K562 (cell line): ENCODE measurements around the gene OR51B2. TPM values are rescaled to one million over a fixed set of nuclear protein-coding genes. Genes with fewer than 3 reads are reported as not detected.

Experiments used
- ATAC-seq: fragments of 200-7000 bp; cut with Tn5 transposase; 3 replicates; pipeline ENCODE4 v1.9.1; 2020; ENCODE audit warnings: moderate library complexity
- BruUV-seq: library from RNA; stranded (reverse); fragments of 400-500 nt; replicated peaks from 2 replicates; lab custom pipeline; 2021; lab: Mats Ljungman, UMichigan
- CTCF ChIA-PET: fragments of 300-600 bp; formaldehyde crosslinking; extraction: SDS; loops from one replicate; lab custom pipeline; 2021; ENCODE audit warnings: low intra/inter-chr PET ratio; lab: Yijun Ruan, JAX
- POLR2A ChIA-PET: fragments of 300-600, 350-650 bp; sonication (Branson Sonifier 250); formaldehyde crosslinking; extraction: SDS; loops from one replicate; lab custom pipeline; 2021; ENCODE audit warnings: antibody characterized with exemption, inconsistent platforms; lab: Yijun Ruan, JAX
- DNase-seq, 4 experiments: peaks; one replicate each; pipeline versions ENCODE4 v3.0.0 to v3.0.0-alpha.2; 2011 to 2018; ENCODE audit warnings: low spot score in 3 of 4, mixed read lengths in 3 of 4; ENCODE audit errors: extremely low read depth in 1 of 4
- FAIRE-seq: peaks from 2 replicates; lab custom pipeline; 2011; peaks lifted over from hg19 to GRCh38; lab: Jason Lieb, UNC
- H2AFZ ChIP-seq: 2 replicates; pipeline ENCODE4 v1.6.0; 2011; ENCODE audit warnings: low read depth, low read length, control low read depth, inconsistent platforms
- H3K27ac ChIP-seq: fragments of 200-600 bp; 3 replicates; pipeline ENCODE4 v1.8.0; 2011; ENCODE audit warnings: low read depth, mild to moderate bottlenecking, control low read depth, inconsistent platforms, low read length, moderate library complexity, mixed read lengths; ENCODE audit errors: extremely low read depth
- H3K27me3 ChIP-seq, 2 experiments: fragments of 300-600 bp in 1 of 2; 2 replicates in 1 of 2; 3 replicates in 1 of 2; pipeline versions ENCODE4 v1.6.0 to v1.8.0; 2011; ENCODE audit warnings: inconsistent platforms in 2 of 2, low read length in 2 of 2, mild to moderate bottlenecking in 1 of 2, mixed read lengths in 1 of 2, moderate library complexity in 1 of 2; ENCODE audit not compliant: control insufficient read depth in 2 of 2, insufficient read depth in 2 of 2
- H3K36me3 ChIP-seq: fragments of 300-600 bp; 3 replicates; pipeline ENCODE4 v1.8.0; 2011; ENCODE audit warnings: mild to moderate bottlenecking, low read length, inconsistent platforms; ENCODE audit not compliant: control insufficient read depth, insufficient read depth
- H3K4me1 ChIP-seq, 2 experiments: fragments of 200-600 bp in 1 of 2; replicated peaks in 1 of 2; 2 replicates in 1 of 2; 3 replicates in 1 of 2; pipeline versions ENCODE4 v1.5.1 to v1.8.0; 2011; ENCODE audit warnings: inconsistent platforms in 2 of 2, low read length in 2 of 2, mild to moderate bottlenecking in 1 of 2, mixed read lengths in 1 of 2, moderate library complexity in 1 of 2; ENCODE audit not compliant: control insufficient read depth in 2 of 2, insufficient read depth in 2 of 2
- H3K4me2 ChIP-seq: 2 replicates; pipeline ENCODE4 v1.6.1; 2011; ENCODE audit warnings: low read length, control low read depth, inconsistent platforms, mixed read lengths; ENCODE audit not compliant: insufficient read depth
- H3K4me3 ChIP-seq: fragments of 200-600 bp; sonication (generic), shearing (Covaris generic); 2 replicates; pipeline ENCODE4 v1.5.1; 2016; ENCODE audit warnings: control low read depth, inconsistent platforms
- H3K79me2 ChIP-seq: fragments of 200-600 bp; 3 replicates; pipeline ENCODE4 v1.8.0; 2011; ENCODE audit warnings: low read length, inconsistent platforms; ENCODE audit not compliant: control insufficient read depth, insufficient read depth
- H3K9ac ChIP-seq, 2 experiments: 2 replicates each; pipeline versions ENCODE4 v1.6.0 to v1.6.1; 2011; ENCODE audit warnings: low read depth in 2 of 2, low read length in 2 of 2, control low read depth in 1 of 2, inconsistent platforms in 1 of 2, mild to moderate bottlenecking in 1 of 2, mixed read lengths in 1 of 2; ENCODE audit not compliant: insufficient read depth in 1 of 2
- H3K9me1 ChIP-seq: one replicate; pipeline ENCODE4 v1.6.0; 2011; ENCODE audit warnings: inconsistent platforms, mild to moderate bottlenecking, low read length, moderate library complexity; ENCODE audit not compliant: control insufficient read depth, insufficient read depth
- H3K9me3 ChIP-seq: replicated peaks from 2 replicates; pipeline ENCODE4 v1.5.1; 2011; ENCODE audit warnings: low read depth, low read length, inconsistent platforms; ENCODE audit not compliant: control insufficient read depth, insufficient read depth
- H4K20me1 ChIP-seq: replicated peaks from 2 replicates; pipeline ENCODE4 v1.6.1; 2011; ENCODE audit warnings: low read length, inconsistent platforms, mixed read lengths; ENCODE audit not compliant: control insufficient read depth, insufficient read depth
- BHLHE40 ChIP-seq: IDR thresholded peaks from 2 replicates; pipeline ENCODE4 v1.6.1; 2011; ENCODE audit warnings: low read length, improper control_type of control experiment
- EP300 ChIP-seq: IDR thresholded peaks from 2 replicates; pipeline ENCODE4 v1.6.1; 2012; ENCODE audit warnings: low read length, improper control_type of control experiment
- RAD21 ChIP-seq, 2 experiments: fragments of 250-450 bp in 1 of 2; fragments of 450-650 bp in 1 of 2; sonication (Bioruptor Pico) in 1 of 2; formaldehyde crosslinking in 1 of 2; IDR thresholded peaks in 1 of 2; conservative IDR thresholded peaks in 1 of 2; 2 replicates each; pipeline versions ENCODE4 v1.4.0 to v1.8.0; 2020 to 2022; ENCODE audit warnings: mild to moderate bottlenecking in 2 of 2, moderate library complexity in 1 of 2
- SNIP1 ChIP-seq: fragments of 450-650 bp; IDR thresholded peaks from 2 replicates; pipeline ENCODE4 v1.7.1; 2017; ENCODE audit warnings: low read depth, mild to moderate bottlenecking
- TRIM24 ChIP-seq, 2 experiments: fragments of 450-650 bp; IDR thresholded peaks; 2 replicates each; pipeline ENCODE4 v1.6.1; 2016
- ZFP36 ChIP-seq: fragments of 150-350 bp; IDR thresholded peaks from 2 replicates; pipeline ENCODE4 v1.6.1; 2018; ENCODE audit warnings: low read length, low read depth; ENCODE audit not compliant: partially characterized antibody
- ZNF253 ChIP-seq: fragments of 250-450 bp; sonication (Bioruptor Pico); conservative IDR thresholded peaks from 2 replicates; pipeline ENCODE4 v1.6.1; 2021; ENCODE audit warnings: mild to moderate bottlenecking
- ZNF766 ChIP-seq: fragments of 200-800 bp; sonication (Bioruptor generic); conservative IDR thresholded peaks from 2 replicates; pipeline ENCODE4 v1.6.1; 2016; ENCODE audit warnings: missing genetic modification characterization, missing compliant biosample characterization
- ZSCAN32 ChIP-seq: fragments of 450-650 bp; formaldehyde crosslinking; IDR thresholded peaks from 2 replicates; pipeline ENCODE4 v1.4.0; 2020; ENCODE audit warnings: mild to moderate bottlenecking, moderate library complexity
- WGBS: fragments of 100-300 bp; shearing (Covaris generic); methylation state at CpG from one replicate; pipeline ENCODE4 v1.1.6; 2016; ENCODE audit warnings: low coverage, mixed read lengths; ENCODE audit not compliant: insufficient coverage; ENCODE audit errors: missing lambda C conversion rate; 5-methylcytosine and 5-hydroxymethylcytosine counted together
- in situ Hi-C: fragments of 300-500 bp; cut with MboI; formaldehyde crosslinking; loops from 4 replicates; pipeline ENCODE4 v1.15.0; 2018; ENCODE audit warnings: inconsistent platforms, mixed read lengths
- intact Hi-C: fragments of 100-400 bp; cut with micrococcal nuclease; formaldehyde crosslinking; loops from 2 replicates; pipeline ENCODE4 v1.14.2; 2022
- polyA plus RNA-seq, 8 experiments: library from polyadenylated mRNA; depleted of rRNA in 4 of 8; stranded (reverse) in 5 of 8; unstranded in 3 of 8; fragments of >200 nt; fragmentation: Nextera tagmentation in 2 of 8; fragmentation: Illumina TruSeq in 1 of 8; extraction: Ambion mirVana in 2 of 8; extraction: Trizol in 1 of 8; gene quantifications; 2 replicates each; pipeline versions ENCODE4 v1.2.1 to v1.2.3, GENCODE V29; 2011 to 2014; ENCODE audit warnings: inconsistent platforms in 1 of 8, missing spikeins in 1 of 8
- total RNA-seq, 7 experiments: library from RNA; depleted of rRNA in 6 of 7; stranded (reverse); fragments of >200 nt in 6 of 7; fragmentation: Illumina TruSeq in 2 of 7; extraction: Trizol in 2 of 7; gene quantifications; 2 replicates each; pipeline versions ENCODE4 v1.2.1 to v1.2.3, GENCODE V29; 2011 to 2021; ENCODE audit warnings: low replicate concordance in 1 of 7
- TF ChIP-seq, protein P1 (sequence below), 3 experiments: IDR thresholded peaks in 2 of 3; conservative IDR thresholded peaks in 1 of 3; 2 replicates each; pipeline ENCODE4 v1.5.1; 2011 to 2012; ENCODE audit warnings: low read length in 3 of 3, mild to moderate bottlenecking in 3 of 3, control low read depth in 2 of 3, improper control_type of control experiment in 1 of 3, inconsistent platforms in 1 of 3, low read depth in 1 of 3, mixed read lengths in 1 of 3, moderate library complexity in 1 of 3; ENCODE audit not compliant: insufficient read depth in 2 of 3
- TF ChIP-seq, protein P2 (sequence below): fragments of 200-800 bp; sonication (Bioruptor generic); IDR thresholded peaks from 2 replicates; pipeline ENCODE4 v1.6.1; 2016; ENCODE audit warnings: missing genetic modification characterization, missing compliant biosample characterization
- TF ChIP-seq, protein P3 (sequence below): sonication (generic); formaldehyde crosslinking; IDR thresholded peaks from 2 replicates; pipeline ENCODE4 v1.8.0; 2022; ENCODE audit warnings: missing genetic modification reagents, mild to moderate bottlenecking, moderate library complexity, borderline replicate concordance

OR51B2 gene
- total and polyA plus RNA-seq, 9 of the 15 experiments (the other 6 are each of a cell fraction or from before 2014, with no cell fraction given): 0.38 to 6.6 (median 4.0) TPM

DNA sequence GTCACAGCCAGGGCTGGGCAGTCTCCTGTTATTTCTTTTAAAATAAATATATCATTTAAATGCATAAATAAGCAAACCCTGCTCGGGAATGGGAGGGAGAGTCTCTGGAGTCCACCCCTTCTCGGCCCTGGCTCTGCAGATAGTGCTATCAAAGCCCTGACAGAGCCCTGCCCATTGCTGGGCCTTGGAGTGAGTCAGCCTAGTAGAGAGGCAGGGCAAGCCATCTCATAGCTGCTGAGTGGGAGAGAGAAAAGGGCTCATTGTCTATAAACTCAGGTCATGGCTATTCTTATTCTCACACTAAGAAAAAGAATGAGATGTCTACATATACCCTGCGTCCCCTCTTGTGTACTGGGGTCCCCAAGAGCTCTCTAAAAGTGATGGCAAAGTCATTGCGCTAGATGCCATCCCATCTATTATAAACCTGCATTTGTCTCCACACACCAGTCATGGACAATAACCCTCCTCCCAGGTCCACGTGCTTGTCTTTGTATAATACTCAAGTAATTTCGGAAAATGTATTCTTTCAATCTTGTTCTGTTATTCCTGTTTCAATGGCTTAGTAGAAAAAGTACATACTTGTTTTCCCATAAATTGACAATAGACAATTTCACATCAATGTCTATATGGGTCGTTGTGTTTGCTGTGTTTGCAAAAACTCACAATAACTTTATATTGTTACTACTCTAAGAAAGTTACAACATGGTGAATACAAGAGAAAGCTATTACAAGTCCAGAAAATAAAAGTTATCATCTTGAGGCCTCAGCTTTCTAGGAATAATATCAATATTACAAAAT, 35.8 kb downstream of the OR51B2 start:
- Histone ChIP-seq H4K20me1 (no peaks in the 10 kb centered on the region), H3K4me3 (no peak overlapping the region), H3K9ac (peak overlapping the region in 1 of 2 experiments; percentile 59; a peak in 2 of 4 replicates), H3K4me1 (peaks cover 16 to 77% of the 10 kb centered on the region in 2 experiments; a peak in 4 of 5 replicates), H3K9me1 (no peaks in the 10 kb centered on the region), H3K27ac (peak overlapping the region; percentile 86), H3K9me3 (no peaks in the 10 kb centered on the region), H3K27me3 (no peaks in the 10 kb centered on the region), H2AFZ (peak overlapping the region; percentile 35; the same call in 1 of the 2 replicates), H3K4me2 (peak overlapping the region; percentile 81), H3K79me2 (peaks cover 83% of the 10 kb centered on the region), H3K36me3 (peaks cover 21% of the 10 kb centered on the region)
- FAIRE-seq (peak; percentile 91), ATAC-seq (peak; percentile 91), DNase-seq (peak; percentile 74 to 95 (median 79))
- ChIA-PET CTCF (interaction anchor here (1.4 kb wide), 1 partner anchor 83 kb away, joined by 4 read pairs; no protein-coding TSS in a partner anchor), POLR2A (interaction anchor here (0.6 to 6.4 kb wide), 11 partner anchors 10 to 1512 kb away, joined by 3 to 40 read pairs (median 5); partner anchors contain the start of genes HBE1, HBG1 and HBG2)
- in situ Hi-C loops: loop anchor here (5.0 kb wide), 2 partner anchors 46 to 166 kb away; no protein-coding TSS in a partner anchor
- intact Hi-C loops: loop anchor here (2.0 to 10.0 kb wide), 4 partner anchors 36 to 306 kb away; partner anchors contain the start of genes TRIM6 and UBQLN3
- BruUV-seq: no TSS peak
- 3% methylated on average over 7 of the region's 7 CpGs for WGBS
- TF ChIP-seq SNIP1: no peak
- TF ChIP-seq, protein P1, sequence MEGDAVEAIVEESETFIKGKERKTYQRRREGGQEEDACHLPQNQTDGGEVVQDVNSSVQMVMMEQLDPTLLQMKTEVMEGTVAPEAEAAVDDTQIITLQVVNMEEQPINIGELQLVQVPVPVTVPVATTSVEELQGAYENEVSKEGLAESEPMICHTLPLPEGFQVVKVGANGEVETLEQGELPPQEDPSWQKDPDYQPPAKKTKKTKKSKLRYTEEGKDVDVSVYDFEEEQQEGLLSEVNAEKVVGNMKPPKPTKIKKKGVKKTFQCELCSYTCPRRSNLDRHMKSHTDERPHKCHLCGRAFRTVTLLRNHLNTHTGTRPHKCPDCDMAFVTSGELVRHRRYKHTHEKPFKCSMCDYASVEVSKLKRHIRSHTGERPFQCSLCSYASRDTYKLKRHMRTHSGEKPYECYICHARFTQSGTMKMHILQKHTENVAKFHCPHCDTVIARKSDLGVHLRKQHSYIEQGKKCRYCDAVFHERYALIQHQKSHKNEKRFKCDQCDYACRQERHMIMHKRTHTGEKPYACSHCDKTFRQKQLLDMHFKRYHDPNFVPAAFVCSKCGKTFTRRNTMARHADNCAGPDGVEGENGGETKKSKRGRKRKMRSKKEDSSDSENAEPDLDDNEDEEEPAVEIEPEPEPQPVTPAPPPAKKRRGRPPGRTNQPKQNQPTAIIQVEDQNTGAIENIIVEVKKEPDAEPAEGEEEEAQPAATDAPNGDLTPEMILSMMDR (IDR thresholded peaks at IDR 0.05 in 2 of 3, conservative IDR thresholded peaks at IDR 0.05 in 1 of 3; ENCODE audit: insufficient read depth in 2 of 3, low read depth in 1 of 3, low read length in 3 of 3): no peak
- no peak for TF ChIP-seq BHLHE40
- TF ChIP-seq, protein P2, sequence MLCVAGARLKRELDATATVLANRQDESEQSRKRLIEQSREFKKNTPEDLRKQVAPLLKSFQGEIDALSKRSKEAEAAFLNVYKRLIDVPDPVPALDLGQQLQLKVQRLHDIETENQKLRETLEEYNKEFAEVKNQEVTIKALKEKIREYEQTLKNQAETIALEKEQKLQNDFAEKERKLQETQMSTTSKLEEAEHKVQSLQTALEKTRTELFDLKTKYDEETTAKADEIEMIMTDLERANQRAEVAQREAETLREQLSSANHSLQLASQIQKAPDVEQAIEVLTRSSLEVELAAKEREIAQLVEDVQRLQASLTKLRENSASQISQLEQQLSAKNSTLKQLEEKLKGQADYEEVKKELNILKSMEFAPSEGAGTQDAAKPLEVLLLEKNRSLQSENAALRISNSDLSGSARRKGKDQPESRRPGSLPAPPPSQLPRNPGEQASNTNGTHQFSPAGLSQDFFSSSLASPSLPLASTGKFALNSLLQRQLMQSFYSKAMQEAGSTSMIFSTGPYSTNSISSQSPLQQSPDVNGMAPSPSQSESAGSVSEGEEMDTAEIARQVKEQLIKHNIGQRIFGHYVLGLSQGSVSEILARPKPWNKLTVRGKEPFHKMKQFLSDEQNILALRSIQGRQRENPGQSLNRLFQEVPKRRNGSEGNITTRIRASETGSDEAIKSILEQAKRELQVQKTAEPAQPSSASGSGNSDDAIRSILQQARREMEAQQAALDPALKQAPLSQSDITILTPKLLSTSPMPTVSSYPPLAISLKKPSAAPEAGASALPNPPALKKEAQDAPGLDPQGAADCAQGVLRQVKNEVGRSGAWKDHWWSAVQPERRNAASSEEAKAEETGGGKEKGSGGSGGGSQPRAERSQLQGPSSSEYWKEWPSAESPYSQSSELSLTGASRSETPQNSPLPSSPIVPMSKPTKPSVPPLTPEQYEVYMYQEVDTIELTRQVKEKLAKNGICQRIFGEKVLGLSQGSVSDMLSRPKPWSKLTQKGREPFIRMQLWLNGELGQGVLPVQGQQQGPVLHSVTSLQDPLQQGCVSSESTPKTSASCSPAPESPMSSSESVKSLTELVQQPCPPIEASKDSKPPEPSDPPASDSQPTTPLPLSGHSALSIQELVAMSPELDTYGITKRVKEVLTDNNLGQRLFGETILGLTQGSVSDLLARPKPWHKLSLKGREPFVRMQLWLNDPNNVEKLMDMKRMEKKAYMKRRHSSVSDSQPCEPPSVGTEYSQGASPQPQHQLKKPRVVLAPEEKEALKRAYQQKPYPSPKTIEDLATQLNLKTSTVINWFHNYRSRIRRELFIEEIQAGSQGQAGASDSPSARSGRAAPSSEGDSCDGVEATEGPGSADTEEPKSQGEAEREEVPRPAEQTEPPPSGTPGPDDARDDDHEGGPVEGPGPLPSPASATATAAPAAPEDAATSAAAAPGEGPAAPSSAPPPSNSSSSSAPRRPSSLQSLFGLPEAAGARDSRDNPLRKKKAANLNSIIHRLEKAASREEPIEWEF (CRISPR knock-in tag): peak; percentile 65; the same call in 1 of the 2 replicates
- TF ChIP-seq, protein P3, sequence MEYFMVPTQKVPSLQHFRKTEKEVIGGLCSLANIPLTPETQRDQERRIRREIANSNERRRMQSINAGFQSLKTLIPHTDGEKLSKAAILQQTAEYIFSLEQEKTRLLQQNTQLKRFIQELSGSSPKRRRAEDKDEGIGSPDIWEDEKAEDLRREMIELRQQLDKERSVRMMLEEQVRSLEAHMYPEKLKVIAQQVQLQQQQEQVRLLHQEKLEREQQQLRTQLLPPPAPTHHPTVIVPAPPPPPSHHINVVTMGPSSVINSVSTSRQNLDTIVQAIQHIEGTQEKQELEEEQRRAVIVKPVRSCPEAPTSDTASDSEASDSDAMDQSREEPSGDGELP: peak; percentile 53; the same call in 1 of the 2 replicates
- peak; percentile 93 for TF ChIP-seq EP300
- TF ChIP-seq ZNF253 (CRISPR knock-in tag): no peak
- peak; percentile 28 to 31; a peak in 3 of 4 replicates for TF ChIP-seq RAD21 (CRISPR knock-in tag; conservative IDR thresholded peaks at IDR 0.05 in 1 of 2, IDR thresholded peaks at IDR 0.05 in 1 of 2)
- peak; percentile 53 for TF ChIP-seq ZNF766 (CRISPR knock-in tag)
- no peak for TF ChIP-seq ZFP36
- TF ChIP-seq TRIM24 (IDR thresholded peaks at IDR 0.05): 0 out of 4 replicates have a peak, but pooled peaks of 1 of the 2 experiments have one; percentile 49
- no peak for TF ChIP-seq ZSCAN32 (CRISPR knock-in tag)
